ENCODE results near the gene BAD.
A peak's percentile ranks its signal among the peaks of the same experiment; 100 is the strongest.

Gene BAD

DNA sequence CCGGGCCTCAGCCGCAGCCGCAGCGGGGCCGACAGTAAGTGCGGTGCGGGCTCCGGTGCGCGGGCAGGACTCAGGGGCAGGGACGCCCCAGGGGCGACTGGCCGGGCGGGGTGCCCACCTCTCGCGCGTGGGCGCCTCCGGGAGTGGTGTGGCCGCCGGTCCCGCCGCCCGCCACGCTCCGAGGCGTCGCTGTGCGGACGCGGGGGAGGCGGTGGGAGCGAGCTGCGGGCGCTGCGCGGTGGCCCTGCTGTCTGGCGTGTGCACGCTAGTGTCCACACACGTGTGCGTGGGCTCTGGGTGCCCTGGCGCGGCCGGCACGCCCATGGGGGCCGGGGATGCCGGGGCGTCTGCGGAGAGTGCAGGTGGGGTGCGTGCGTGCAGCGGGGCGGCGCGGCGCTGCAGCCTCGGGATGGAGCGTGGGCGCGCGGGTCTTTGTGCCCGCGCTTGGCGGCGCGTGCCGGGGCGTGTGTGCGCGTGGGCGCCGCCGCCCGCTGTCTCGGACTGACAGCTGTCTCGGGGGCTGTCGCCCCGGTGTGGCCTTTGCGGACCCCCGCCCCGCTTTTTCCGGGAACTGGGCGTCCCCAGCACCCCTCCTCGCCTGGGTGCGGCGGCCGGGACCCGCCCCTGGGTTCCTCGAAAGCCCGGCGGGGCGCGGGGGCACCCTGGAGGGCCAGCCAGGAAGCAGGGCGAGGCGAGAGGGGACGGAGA, 7.4 kb upstream of the BAD start:
- peaks cover 6% of the 10 kb centered on the region for H3K4me1 Mint-ChIP-seq
- H3K27ac Mint-ChIP-seq: no peak overlapping the region
- H3K36me3 Mint-ChIP-seq: peaks cover 2% of the 10 kb centered on the region
- H3K27me3 Mint-ChIP-seq: peaks cover 29% of the 10 kb centered on the region
- no peak overlapping the region for H3K4me3 Mint-ChIP-seq
- H3K9me3 Mint-ChIP-seq: no peaks in the 10 kb centered on the region

DNA sequence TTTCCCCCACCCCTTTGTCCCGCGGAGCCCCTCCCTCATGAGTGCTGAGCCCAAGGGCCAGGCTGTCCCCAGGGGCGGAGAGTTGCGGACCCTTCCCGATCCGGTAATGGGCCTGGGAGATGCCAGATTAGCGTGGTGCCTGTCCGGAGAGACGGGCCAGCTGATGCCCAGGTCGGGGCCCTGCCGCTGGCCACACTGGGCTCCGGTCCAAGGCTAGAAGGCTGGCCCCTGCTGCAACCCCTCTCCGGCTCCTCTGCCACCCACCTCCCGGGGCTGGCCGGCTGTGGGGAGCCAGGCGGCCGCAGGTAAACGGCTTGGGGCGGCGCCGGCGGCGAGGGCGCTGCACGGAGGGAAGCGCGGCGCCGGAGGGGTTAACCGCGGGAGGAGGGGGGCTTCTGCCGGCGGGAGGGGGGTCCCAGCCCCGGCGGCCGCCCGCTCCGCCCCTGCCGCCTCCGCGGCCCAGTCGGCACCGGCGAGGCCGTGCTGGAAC, 6.8 kb upstream of the BAD start, which contains the start of gene KCNK4:
KCNK4 (plus strand) TSS at position 41 of the 490 bp plus-strand sequence. CDS start 1,717 bp downstream, outside the sequence.
- Mint-ChIP-seq H3K4me1 (peaks cover 12% of the 10 kb centered on the region), H3K9me3 (no peaks in the 10 kb centered on the region), H3K4me3 (peak within 1 kb of the TSS; percentile 77), H3K36me3 (peaks cover 2% of the 10 kb centered on the region), H3K27ac (peak within 1 kb of the TSS; percentile 30), H3K27me3 (peaks cover 24% of the 10 kb centered on the region)

DNA sequence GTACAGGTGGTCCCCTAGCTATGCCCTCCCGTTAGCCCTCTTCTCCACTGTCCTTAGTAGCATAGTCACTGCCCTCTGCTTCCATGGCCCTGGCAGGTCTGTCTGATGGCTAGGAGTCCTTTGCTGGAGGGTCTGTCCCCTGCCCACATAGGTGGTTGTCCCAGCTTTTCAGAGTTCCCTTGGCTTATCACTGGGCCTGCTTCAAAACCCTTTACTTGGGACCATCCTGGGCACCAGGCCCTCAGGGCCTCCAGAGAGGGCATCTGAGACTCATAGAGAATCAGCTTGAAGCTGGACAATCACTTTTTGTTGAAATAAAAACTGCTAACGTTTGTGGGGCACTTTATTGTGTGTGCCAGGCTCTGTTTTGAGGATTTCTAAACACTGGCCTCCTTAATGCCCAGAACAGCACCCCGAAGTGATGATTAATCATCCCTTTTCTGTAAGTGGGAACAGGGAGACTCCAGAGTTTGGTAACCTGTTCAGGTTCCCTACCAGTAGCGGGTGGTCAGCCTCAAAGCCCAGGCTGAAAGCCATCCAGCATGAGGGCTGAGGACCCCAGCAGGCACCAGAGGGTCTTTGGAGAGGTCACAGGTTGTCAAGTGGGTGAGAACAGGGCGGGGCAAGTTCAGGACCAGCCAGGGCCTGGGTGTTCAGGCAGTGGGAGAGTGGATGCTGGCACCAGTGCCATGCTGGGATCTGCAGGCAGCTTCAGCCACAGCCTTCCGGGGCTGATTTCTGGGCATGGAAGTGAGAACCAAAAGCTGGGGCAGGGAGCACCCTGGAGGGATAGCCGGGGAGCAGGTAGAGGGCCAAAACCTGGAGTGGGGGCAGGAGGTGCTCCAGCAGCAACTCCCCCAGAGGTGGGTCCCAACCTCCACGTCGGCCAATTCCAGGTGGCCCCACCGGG, 6.1 kb upstream of the BAD start:
- Mint-ChIP-seq H3K27ac (peak overlapping the region; percentile 30), H3K9me3 (no peaks in the 10 kb centered on the region)

DNA sequence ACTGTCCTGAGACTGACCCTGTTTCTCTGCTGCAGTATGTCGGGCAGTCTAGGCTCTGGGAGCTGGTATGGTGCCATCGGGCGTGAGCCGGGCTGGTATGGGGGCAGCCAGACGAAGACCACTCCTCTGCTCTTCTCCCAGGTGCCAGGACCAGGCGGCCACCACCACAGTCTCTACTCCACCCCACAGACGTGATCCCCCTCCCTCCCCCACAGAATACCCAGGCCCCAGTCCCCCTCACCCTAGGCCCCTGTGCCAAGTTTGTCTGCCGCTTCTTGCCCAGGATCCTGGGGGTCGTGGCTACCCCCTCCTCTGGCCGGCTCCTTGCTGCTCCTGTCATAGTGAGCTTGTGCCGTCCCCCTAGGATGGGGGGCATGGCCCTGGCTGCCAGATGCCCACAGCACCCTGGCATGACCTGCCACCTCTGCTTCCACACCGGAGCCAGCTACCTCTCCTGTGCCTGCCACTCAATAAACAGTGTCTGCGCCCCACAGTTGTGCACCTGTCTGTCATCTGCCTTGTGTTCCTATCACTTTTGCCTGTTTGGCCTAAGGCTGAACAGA, 4.6 kb upstream of the BAD start:
- peaks cover 2% of the 10 kb centered on the region for H3K36me3 Mint-ChIP-seq
- no peak overlapping the region for H3K4me3 Mint-ChIP-seq
- H3K27ac Mint-ChIP-seq: peak overlapping the region; percentile 35
- H3K9me3 Mint-ChIP-seq: no peaks in the 10 kb centered on the region
- peaks cover 13% of the 10 kb centered on the region for H3K4me1 Mint-ChIP-seq
- H3K27me3 Mint-ChIP-seq: peaks cover 15% of the 10 kb centered on the region

More for the DNA sequence above, 6.1 kb upstream of the BAD start:
- Mint-ChIP-seq H3K36me3 (peaks cover 2% of the 10 kb centered on the region), H3K4me1 (peaks cover 13% of the 10 kb centered on the region), H3K27me3 (peaks cover 21% of the 10 kb centered on the region), H3K4me3 (peak overlapping the region; percentile 77)

DNA sequence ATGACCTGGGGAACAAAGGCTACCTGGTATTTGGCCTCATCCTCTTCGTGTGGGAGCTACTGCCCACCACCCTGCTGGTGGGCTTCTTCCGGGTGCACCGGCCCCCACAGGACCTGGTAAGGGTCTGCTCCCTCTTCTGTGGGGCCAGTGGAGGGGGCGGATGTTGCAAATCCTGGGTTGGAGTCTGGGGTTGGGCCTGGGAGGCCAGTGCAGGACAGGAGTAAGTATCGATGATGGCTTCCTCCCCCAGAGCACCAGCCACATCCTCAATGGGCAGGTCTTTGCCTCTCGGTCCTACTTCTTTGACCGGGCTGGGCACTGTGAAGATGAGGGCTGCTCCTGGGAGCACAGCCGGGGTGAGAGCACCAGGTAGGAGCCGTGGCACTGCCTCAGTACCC, 3.9 kb upstream of the BAD start:
- Mint-ChIP-seq H3K27ac (no peak overlapping the region), H3K4me1 (peaks cover 18% of the 10 kb centered on the region), H3K27me3 (peaks cover 10% of the 10 kb centered on the region), H3K9me3 (no peaks in the 10 kb centered on the region), H3K36me3 (peaks cover 2% of the 10 kb centered on the region), H3K4me3 (no peak overlapping the region)

DNA sequence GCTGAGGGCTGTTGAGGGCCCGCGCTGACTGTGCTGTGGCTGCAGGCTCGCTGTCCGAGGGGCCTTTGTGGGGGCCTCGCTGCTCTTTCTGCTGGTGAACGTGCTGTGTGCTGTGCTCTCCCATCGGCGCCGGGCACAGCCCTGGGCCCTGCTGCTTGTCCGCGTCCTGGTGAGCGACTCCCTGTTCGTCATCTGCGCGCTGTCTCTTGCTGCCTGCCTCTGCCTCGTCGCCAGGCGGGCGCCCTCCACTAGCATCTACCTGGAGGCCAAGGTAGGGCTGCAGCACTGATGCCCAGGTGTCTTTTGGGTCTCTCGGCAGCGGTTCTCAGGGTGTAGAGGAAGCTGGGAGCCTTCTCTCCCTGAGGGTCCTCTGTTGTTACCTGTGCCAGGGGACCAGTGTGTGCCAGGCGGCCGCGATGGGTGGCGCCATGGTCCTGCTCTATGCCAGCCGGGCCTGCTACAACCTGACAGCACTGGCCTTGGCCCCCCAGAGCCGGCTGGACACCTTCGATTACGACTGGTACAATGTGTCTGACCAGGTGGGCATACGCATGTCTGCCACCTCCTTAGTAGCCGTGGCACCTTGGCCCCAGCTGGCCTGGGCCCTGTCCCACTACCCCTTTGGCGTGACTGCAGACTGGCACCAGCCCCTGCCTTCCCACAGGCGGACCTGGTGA, 3.3 kb upstream of the BAD start:
- no peak overlapping the region for H3K27ac Mint-ChIP-seq
- peaks cover 7% of the 10 kb centered on the region for H3K27me3 Mint-ChIP-seq
- peaks cover 23% of the 10 kb centered on the region for H3K4me1 Mint-ChIP-seq
- peaks cover 2% of the 10 kb centered on the region for H3K36me3 Mint-ChIP-seq
- peak overlapping the region; percentile 39 for H3K4me3 Mint-ChIP-seq
- no peaks in the 10 kb centered on the region for H3K9me3 Mint-ChIP-seq

DNA sequence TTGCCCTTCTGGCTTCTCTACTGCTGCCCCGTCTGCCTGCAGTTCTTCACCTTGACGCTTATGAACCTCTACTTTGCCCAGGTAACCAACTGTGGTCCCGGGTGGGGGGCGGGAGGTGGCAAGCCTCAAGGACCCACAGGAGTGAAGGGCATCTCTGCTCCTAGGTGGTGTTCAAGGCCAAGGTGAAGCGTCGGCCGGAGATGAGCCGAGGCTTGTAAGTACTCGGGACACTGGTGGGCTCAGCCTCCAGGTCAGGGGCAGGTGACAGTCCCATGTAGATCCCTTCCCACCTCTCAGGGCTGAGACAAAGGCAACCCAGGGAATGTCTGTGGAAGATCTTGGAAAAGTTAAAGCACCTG, 2.3 kb upstream of the BAD start:
- Mint-ChIP-seq H3K4me1 (peaks cover 24% of the 10 kb centered on the region), H3K36me3 (peaks cover 2% of the 10 kb centered on the region), H3K9me3 (no peaks in the 10 kb centered on the region), H3K4me3 (peak overlapping the region; percentile 84), H3K27me3 (peaks cover 5% of the 10 kb centered on the region), H3K27ac (no peak overlapping the region)

DNA sequence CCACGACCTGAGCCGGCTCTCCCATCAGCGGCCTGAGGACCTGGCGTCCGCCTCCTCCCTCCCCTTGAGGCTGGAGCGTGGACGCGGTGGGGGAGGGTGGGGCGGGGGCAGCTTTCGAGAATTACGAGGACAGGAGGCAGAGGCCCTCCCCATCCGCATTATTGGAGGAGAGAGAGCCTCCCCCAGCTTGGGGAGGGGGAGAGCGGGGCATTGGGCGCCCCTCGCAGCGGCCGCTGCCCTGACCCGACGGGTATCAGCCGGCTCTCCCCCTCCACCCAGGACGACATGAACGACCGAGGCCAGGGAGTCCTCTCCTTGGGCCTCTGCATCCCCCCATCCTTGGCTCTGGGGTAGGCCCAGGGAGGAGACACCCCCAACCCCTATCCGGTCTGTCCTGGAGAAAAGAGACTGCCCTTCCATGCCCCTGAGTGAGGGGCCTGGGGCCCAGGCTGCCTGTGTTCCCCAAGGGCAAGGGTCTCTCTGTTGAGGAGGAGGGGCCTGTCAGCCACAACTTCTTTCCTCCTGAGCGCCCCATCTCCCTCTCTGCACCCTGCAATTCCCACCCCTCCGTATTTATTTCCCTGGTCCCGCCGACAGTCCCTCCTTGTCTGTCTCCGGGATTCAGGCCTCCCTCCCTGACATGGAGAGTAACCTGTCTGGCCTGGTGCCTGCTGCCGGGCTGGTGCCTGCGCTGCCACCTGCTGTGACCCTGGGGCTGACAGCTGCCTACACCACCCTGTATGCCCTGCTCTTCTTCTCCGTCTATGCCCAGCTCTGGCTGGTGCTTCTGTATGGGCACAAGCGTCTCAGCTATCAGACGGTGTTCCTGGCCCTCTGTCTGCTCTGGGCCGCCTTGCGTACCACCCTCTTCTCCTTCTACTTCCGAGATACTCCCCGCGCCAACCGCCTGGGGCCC, 1.7 kb upstream of the BAD start:
- Mint-ChIP-seq H3K4me3 (peak overlapping the region; percentile 88), H3K27me3 (peaks cover 5% of the 10 kb centered on the region), H3K9me3 (no peaks in the 10 kb centered on the region), H3K27ac (no peak overlapping the region), H3K4me1 (peaks cover 24% of the 10 kb centered on the region), H3K36me3 (peaks cover 2% of the 10 kb centered on the region)

DNA sequence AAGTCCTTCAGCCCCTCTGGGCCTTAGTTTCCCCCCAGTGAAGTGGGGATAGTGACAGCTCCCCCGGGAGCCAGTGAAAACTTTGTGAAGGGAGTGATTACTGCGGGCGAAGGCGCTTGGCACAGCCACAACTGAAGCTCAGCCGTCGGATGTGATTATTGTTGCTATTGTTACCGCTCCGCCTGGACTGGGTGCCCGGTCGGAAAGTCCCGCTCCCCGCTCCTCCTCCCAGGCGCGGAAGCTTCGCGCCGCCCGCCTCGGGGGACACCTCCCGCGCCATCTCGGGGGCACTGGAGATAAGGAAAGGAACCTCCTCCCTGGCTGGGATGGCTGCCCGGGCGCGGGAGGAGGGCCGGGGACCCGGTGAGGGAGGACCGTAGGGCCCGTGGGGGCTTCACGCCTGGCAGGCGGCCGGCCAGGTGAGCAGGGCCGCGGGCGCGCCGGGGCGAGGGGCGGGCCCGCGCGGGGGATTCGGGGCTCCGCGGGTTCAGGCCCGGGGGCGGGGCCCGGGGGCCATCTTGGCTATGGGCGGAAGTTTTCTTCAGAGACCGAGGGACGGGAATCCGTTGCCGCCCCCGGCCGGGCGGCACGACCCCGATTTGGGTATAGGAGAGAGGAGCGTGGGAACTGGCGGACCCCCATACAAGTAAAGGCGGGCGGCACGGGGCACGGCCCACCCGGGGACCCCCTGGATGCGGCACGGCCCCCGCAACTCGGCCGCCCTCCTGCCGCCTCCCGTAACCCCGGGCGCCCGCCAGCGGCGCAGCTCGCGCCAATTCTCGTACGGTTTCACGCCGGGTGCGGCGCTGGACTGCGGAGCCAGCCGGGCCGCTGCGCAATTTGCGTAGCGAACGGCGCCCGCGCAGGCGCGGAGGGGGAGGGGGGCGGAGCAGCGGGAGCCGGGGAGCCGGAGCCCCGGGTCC, 758 bp upstream of the BAD start, which contains the start of gene GPR137:
GPR137 (plus strand) TSS at position 887 of the 923 bp plus-strand sequence. CDS start 677 bp downstream, outside the sequence.
- Mint-ChIP-seq H3K27ac (peak within 1 kb of the TSS; percentile 96), H3K4me1 (peaks cover 20% of the 10 kb centered on the region), H3K4me3 (peak within 1 kb of the TSS; percentile 88), H3K27me3 (no peaks in the 10 kb centered on the region), H3K9me3 (no peaks in the 10 kb centered on the region), H3K36me3 (no peaks in the 10 kb centered on the region)

DNA sequence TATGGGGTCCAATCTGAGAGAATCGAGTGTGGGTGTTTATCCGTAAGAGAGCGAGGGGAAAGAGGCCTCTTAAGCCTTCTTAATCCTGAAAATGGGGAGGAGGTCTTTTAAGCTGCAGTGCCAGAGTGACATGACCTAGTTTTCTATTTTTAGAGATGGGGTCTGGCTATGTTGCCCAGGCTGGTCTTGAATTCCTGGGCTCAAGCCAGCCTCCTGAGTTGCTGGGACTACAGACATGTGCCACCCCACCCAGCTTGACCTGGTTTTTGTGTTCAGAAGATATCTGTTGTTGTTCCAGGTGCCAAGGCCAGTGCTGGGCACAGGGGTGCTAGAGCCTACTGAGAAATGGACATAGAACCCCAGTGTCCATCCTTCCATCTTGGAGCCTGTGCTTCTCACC, 1.4 kb downstream of the BAD start:
- Mint-ChIP-seq H3K27ac (no peak overlapping the region), H3K4me3 (peak overlapping the region; percentile 19), H3K4me1 (peaks cover 20% of the 10 kb centered on the region), H3K36me3 (peaks cover 2% of the 10 kb centered on the region), H3K9me3 (no peaks in the 10 kb centered on the region), H3K27me3 (no peaks in the 10 kb centered on the region)

DNA sequence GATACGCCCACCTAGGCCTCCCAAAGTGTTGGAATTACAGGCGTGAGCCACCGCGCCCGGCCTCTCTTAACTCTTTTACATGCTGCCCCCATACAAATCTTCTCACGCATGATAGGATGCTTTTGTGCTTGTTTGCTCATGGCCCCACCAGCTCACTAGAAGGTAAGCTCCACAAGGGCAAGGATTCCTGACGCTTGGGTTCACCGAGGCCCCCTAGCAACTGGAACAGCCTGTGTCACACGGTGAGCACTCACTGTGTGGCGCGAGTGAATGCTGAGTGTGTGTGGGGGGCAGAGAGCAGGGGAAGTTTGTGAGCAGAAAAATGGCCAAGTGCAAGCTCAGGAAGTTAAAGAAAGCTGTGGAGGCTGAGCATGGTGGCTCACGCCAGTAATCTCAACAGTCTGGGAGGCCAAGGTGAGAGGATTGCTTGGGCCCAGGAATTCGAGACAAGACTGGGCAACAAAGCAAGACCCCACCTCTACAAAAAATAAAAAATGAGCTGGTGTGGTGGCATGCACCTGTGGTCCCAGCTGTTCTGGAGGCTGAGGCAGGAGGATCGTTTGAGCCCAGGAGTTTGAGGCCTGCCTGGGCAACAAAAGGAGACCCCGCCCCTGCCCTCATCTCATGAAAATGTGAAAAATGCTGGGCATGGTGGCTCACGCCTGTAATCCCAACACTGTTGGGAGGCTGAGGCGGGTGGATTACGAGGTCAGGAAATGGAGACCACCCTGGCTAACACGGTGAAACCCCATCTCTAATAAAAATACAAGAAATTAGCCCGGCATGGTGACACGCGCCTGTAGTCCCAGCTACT, 2.3 kb downstream of the BAD start:
- H3K9me3 Mint-ChIP-seq: no peaks in the 10 kb centered on the region
- peaks cover 2% of the 10 kb centered on the region for H3K36me3 Mint-ChIP-seq
- no peaks in the 10 kb centered on the region for H3K27me3 Mint-ChIP-seq
- peaks cover 20% of the 10 kb centered on the region for H3K4me1 Mint-ChIP-seq
- no peak overlapping the region for H3K4me3 Mint-ChIP-seq
- no peak overlapping the region for H3K27ac Mint-ChIP-seq

DNA sequence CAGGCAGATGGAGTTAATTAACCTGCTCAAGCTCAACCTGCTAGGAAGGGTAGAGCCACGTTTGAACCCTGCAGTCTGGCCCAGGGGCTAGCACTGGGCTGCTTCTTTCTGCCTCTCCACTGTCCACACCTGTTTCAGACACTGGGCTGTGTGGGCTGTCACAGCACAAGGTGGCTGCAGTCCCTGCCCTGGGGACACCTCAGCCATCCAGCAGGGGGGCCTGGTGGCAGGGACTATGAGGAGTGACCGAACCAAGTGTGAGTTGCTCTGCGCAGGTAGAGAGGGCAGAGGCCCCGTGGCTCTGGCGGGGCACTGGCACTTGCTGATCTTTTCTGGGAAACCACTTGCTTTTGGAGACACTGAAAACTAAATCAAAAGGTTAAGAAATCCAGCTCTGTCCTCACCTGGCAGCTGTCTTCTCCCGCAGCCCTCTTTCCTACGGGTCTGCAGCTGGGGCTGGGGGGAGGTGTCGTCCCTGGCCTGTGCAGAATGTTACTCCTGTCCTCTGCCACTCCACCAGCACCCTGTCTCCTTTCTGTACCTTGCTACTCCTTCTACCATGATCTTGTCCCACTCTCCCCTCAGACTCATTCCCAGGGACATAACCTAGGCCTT, 5.8 kb downstream of the BAD start:
- Mint-ChIP-seq H3K4me1 (peaks cover 8% of the 10 kb centered on the region), H3K27me3 (no peaks in the 10 kb centered on the region), H3K27ac (peak overlapping the region; percentile 21), H3K9me3 (no peaks in the 10 kb centered on the region), H3K36me3 (peaks cover 2% of the 10 kb centered on the region), H3K4me3 (no peak overlapping the region)

All from activated naive CD4-positive, alpha-beta T cell treated with anti-CD3 and anti-CD28 coated beads, Interleukin-2, amount 50 U/mL, for 24 hours (primary cell).